Choroid plexus epithelial cell (primary cell): ENCODE results near the gene CD63.

Experiments used
- DNase-seq: peaks from one replicate; pipeline ENCODE4 v3.0.0-alpha.2; 2010; ENCODE audit warnings: low read depth
- H3K4me3 ChIP-seq: 2 replicates; pipeline ENCODE4 v1.5.1; 2011; ENCODE audit warnings: low read depth, mild to moderate bottlenecking, control low read depth, low read length, moderate library complexity
- CTCF ChIP-seq: conservative IDR thresholded peaks from 2 replicates; pipeline ENCODE4 v1.5.1; 2011; ENCODE audit warnings: low read depth, mild to moderate bottlenecking, control low read depth, inconsistent platforms, low read length, moderate library complexity

CD63 gene

GRCh38 chr12:55684761-55685370, 43.9 kb downstream of the CD63 start:
- TF ChIP-seq CTCF = no peak

GRCh38 chr12:55683676-55684075, 45.1 kb downstream of the CD63 start:
- no peak for TF ChIP-seq CTCF
- DNase-seq = no peak
- H3K4me3 ChIP-seq = no peak overlapping the region

More at GRCh38 chr12:55684761-55685370, 43.9 kb downstream of the CD63 start:
- H3K4me3 ChIP-seq = no peak overlapping the region
- no peak for DNase-seq

GRCh38 chr12:55682087-55682796, 46.6 kb downstream of the CD63 start:
- no peak overlapping the region for H3K4me3 ChIP-seq
- TF ChIP-seq CTCF = no peak
- DNase-seq = no peak

- TF ChIP-seq CTCF = peak; percentile 47
- peak; percentile 42 for DNase-seq
- no peak overlapping the region for H3K4me3 ChIP-seq
Measured at GRCh38 chr12:55681142-55682077, 47.4 kb downstream of the CD63 start.

GRCh38 chr12:55679691-55680090, 49.1 kb downstream of the CD63 start:
- DNase-seq = no peak
- no peak for TF ChIP-seq CTCF
- H3K4me3 ChIP-seq = no peak overlapping the region

GRCh38 chr12:55676707-55677106, 52.1 kb downstream of the CD63 start:
- no peak for TF ChIP-seq CTCF
- no peak for DNase-seq
- H3K4me3 ChIP-seq = no peak overlapping the region
